Measurements from ENCODE around the gene ORC4. TPM values are rescaled to one million over a fixed set of nuclear protein-coding genes. Genes with fewer than 3 reads are reported as not detected.
A peak's percentile ranks its signal among the peaks of the same experiment; 100 is the strongest.

The ORC4 gene
- total RNA-seq, 1 donor from 2014 or later: 59.1 TPM

- Mint-ChIP-seq H3K27ac (no peak overlapping the region), H3K27me3 (no peaks in the 10 kb centered on the region)
Measured at GRCh38 chr2:147934881-147935620, 85.5 kb downstream of the ORC4 start.

GRCh38 chr2:147933931-147934330 is 86.6 kb downstream of the ORC4 start:
- no peak overlapping the region for H3K27ac Mint-ChIP-seq
- H3K4me3 Mint-ChIP-seq: no peak overlapping the region
- no peaks in the 10 kb centered on the region for H3K9me3 Mint-ChIP-seq

More at GRCh38 chr2:147934881-147935620, 85.5 kb downstream of the ORC4 start:
- DNase-seq (ENCODE audit: extremely low spot score, unreplicated experiment): no peak
- no peaks in the 10 kb centered on the region for H3K4me1 Mint-ChIP-seq (ENCODE audit: unreplicated experiment)
- H3K36me3 Mint-ChIP-seq: peaks cover 8% of the 10 kb centered on the region
- TF ChIP-seq CTCF (conservative IDR thresholded peaks at IDR 0.05): no peak
- no peaks in the 10 kb centered on the region for H3K9me3 Mint-ChIP-seq
- H3K4me3 Mint-ChIP-seq: no peak overlapping the region

GRCh38 chr2:147927053-147927588 is 93.4 kb downstream of the ORC4 start:
- Mint-ChIP-seq H3K27ac (no peak overlapping the region), H3K4me1 (ENCODE audit: unreplicated experiment) (peaks cover 9% of the 10 kb centered on the region), H3K4me3 (no peak overlapping the region), H3K9me3 (no peaks in the 10 kb centered on the region), H3K36me3 (peaks cover 20% of the 10 kb centered on the region), H3K27me3 (no peaks in the 10 kb centered on the region)
- TF ChIP-seq CTCF (conservative IDR thresholded peaks at IDR 0.05): no peak
- DNase-seq (ENCODE audit: extremely low spot score, unreplicated experiment): no peak

More at GRCh38 chr2:147933931-147934330, 86.6 kb downstream of the ORC4 start:
- no peaks in the 10 kb centered on the region for H3K27me3 Mint-ChIP-seq
- H3K4me1 Mint-ChIP-seq (ENCODE audit: unreplicated experiment): no peaks in the 10 kb centered on the region
- H3K36me3 Mint-ChIP-seq: peaks cover 8% of the 10 kb centered on the region
- peak; percentile 23 for TF ChIP-seq CTCF (conservative IDR thresholded peaks at IDR 0.05)
- no peak for DNase-seq (ENCODE audit: extremely low spot score, unreplicated experiment)

GRCh38 chr2:147925886-147926285 is 94.7 kb downstream of the ORC4 start:
- DNase-seq (ENCODE audit: extremely low spot score, unreplicated experiment): no peak
- H3K9me3 Mint-ChIP-seq: no peaks in the 10 kb centered on the region
- no peaks in the 10 kb centered on the region for H3K27me3 Mint-ChIP-seq
- no peak overlapping the region for H3K4me3 Mint-ChIP-seq
- H3K36me3 Mint-ChIP-seq: peaks cover 22% of the 10 kb centered on the region
- H3K27ac Mint-ChIP-seq: no peak overlapping the region
- no peak for TF ChIP-seq CTCF (conservative IDR thresholded peaks at IDR 0.05)
- H3K4me1 Mint-ChIP-seq (ENCODE audit: unreplicated experiment): peaks cover 9% of the 10 kb centered on the region

GRCh38 chr2:147924647-147925046 is 95.9 kb downstream of the ORC4 start:
- H3K27me3 Mint-ChIP-seq: no peaks in the 10 kb centered on the region
- H3K36me3 Mint-ChIP-seq: peaks cover 25% of the 10 kb centered on the region

More at GRCh38 chr2:147924647-147925046, 95.9 kb downstream of the ORC4 start:
- TF ChIP-seq CTCF (conservative IDR thresholded peaks at IDR 0.05): no peak
- H3K4me1 Mint-ChIP-seq (ENCODE audit: unreplicated experiment): peaks cover 9% of the 10 kb centered on the region
- no peak for DNase-seq (ENCODE audit: extremely low spot score, unreplicated experiment)
- no peak overlapping the region for H3K27ac Mint-ChIP-seq
- H3K4me3 Mint-ChIP-seq: no peak overlapping the region
- H3K9me3 Mint-ChIP-seq: no peaks in the 10 kb centered on the region

Measured in type B pancreatic cell (in vitro differentiated cells).